Activated CD4-positive, alpha-beta T cell treated with anti-CD3 and anti-CD28 coated beads, Interleukin-2, Interleukin-6, amounts not matched to agents 100 ng/mL and 50 ng/mL, durations not matched to agents 16 hours and 8 hours (primary cell): Measurements from ENCODE around the gene GREM2.

Experiments
- DNase-seq: peaks from one replicate; pipeline ENCODE4 v3.0.0-alpha.2; 2020

GREM2 gene

GRCh38 chr1:240609527-240610060 is 2.4 kb downstream of the GREM2 start:
- DNase-seq, result no peak

GRCh38 chr1:240608707-240609106 is 3.2 kb downstream of the GREM2 start:
- DNase-seq, result peak; percentile 10

GRCh38 chr1:240607006-240607405 is 4.9 kb downstream of the GREM2 start:
- DNase-seq, result no peak

- no peak for DNase-seq
Measured at GRCh38 chr1:240602189-240602588, 9.8 kb downstream of the GREM2 start.

GRCh38 chr1:240599830-240600229 is 12.1 kb downstream of the GREM2 start:
- DNase-seq, result no peak

- no peak for DNase-seq
Measured at GRCh38 chr1:240599299-240599698, 12.7 kb downstream of the GREM2 start.

- DNase-seq, result no peak
Measured at GRCh38 chr1:240598216-240599001, 13.5 kb downstream of the GREM2 start.

- DNase-seq, result no peak
Measured at GRCh38 chr1:240597153-240597745, 14.7 kb downstream of the GREM2 start.

- no peak for DNase-seq
Measured at GRCh38 chr1:240595476-240595875, 16.5 kb downstream of the GREM2 start.

GRCh38 chr1:240591564-240591963 is 20.4 kb downstream of the GREM2 start:
- no peak for DNase-seq

- no peak for DNase-seq
Measured at GRCh38 chr1:240591078-240591477, 20.9 kb downstream of the GREM2 start.

GRCh38 chr1:240589585-240590110 is 22.3 kb downstream of the GREM2 start:
- DNase-seq, result no peak

GRCh38 chr1:240586006-240586405 is 25.9 kb downstream of the GREM2 start:
- DNase-seq, result no peak

GRCh38 chr1:240582953-240583352 is 29.0 kb downstream of the GREM2 start:
- DNase-seq, result no peak

- DNase-seq, result no peak
Measured at GRCh38 chr1:240579511-240579910, 32.4 kb downstream of the GREM2 start.

- DNase-seq, result no peak
Measured at GRCh38 chr1:240577095-240577494, 34.9 kb downstream of the GREM2 start.

GRCh38 chr1:240575981-240576662 is 35.8 kb downstream of the GREM2 start:
- DNase-seq, result peak; percentile 72

- DNase-seq, result no peak
Measured at GRCh38 chr1:240572328-240572727, 39.6 kb downstream of the GREM2 start.

GRCh38 chr1:240571782-240572181 is 40.2 kb downstream of the GREM2 start:
- DNase-seq, result no peak

GRCh38 chr1:240567066-240567465 is 44.9 kb downstream of the GREM2 start:
- no peak for DNase-seq

GRCh38 chr1:240562779-240563178 is 49.2 kb downstream of the GREM2 start:
- no peak for DNase-seq

GRCh38 chr1:240562111-240562590 is 49.8 kb downstream of the GREM2 start:
- DNase-seq, result no peak

GRCh38 chr1:240559781-240560180 is 52.2 kb downstream of the GREM2 start:
- no peak for DNase-seq
